Ovary (tissue), 3 donors: ENCODE results near the gene CUBN.
A peak's percentile ranks its signal among the peaks of the same experiment; 100 is the strongest.

Experiments
- CTCF ChIP-seq, 3 donors: fragments of 450-650 bp in 2 of 3; fragments of 200-600 bp in 1 of 3; IDR thresholded peaks; one replicate each; pipeline versions ENCODE4 v1.5.1 to v1.8.0; 2016 to 2022; ENCODE audit warnings: antibody characterized with exemption in 3 of 3, mild to moderate bottlenecking in 1 of 3
- EP300 ChIP-seq: sonication (generic); formaldehyde crosslinking; IDR thresholded peaks from one replicate; pipeline ENCODE4 v1.6.1; 2017; ENCODE audit warnings: antibody characterized with exemption
- POLR2A ChIP-seq: fragments of 450-650 bp; IDR thresholded peaks from one replicate; pipeline ENCODE4 v1.6.1; 2017; ENCODE audit warnings: antibody characterized with exemption, mild to moderate bottlenecking, moderate library complexity
- donor health status: DM: no; HTN: no; CAD: no.

GRCh38 chr10:16817125-16818019 lies 312.2 kb downstream of the CUBN start, which contains the start of gene RSU1:
- TF ChIP-seq CTCF (IDR thresholded peaks at IDR 0.05) = no peak
- peak; percentile 89 for TF ChIP-seq POLR2A
- TF ChIP-seq EP300 = peak; percentile 72
